K562 (cell line): ENCODE results near the gene ASCC3. TPM values are rescaled to one million over a fixed set of nuclear protein-coding genes. Genes with fewer than 3 reads are reported as not detected.

Source experiments
- ATAC-seq: fragments of 200-7000 bp; cut with Tn5 transposase; 3 replicates; pipeline ENCODE4 v1.9.1; 2020; ENCODE audit warnings: moderate library complexity
- BruUV-seq: library from RNA; stranded (reverse); fragments of 400-500 nt; replicated peaks from 2 replicates; lab custom pipeline; 2021; lab: Mats Ljungman, UMichigan
- CTCF ChIA-PET: fragments of 300-600 bp; formaldehyde crosslinking; extraction: SDS; loops from one replicate; lab custom pipeline; 2021; ENCODE audit warnings: low intra/inter-chr PET ratio; lab: Yijun Ruan, JAX
- POLR2A ChIA-PET: fragments of 300-600, 350-650 bp; sonication (Branson Sonifier 250); formaldehyde crosslinking; extraction: SDS; loops from one replicate; lab custom pipeline; 2021; ENCODE audit warnings: antibody characterized with exemption, inconsistent platforms; lab: Yijun Ruan, JAX
- DNase-seq, 4 experiments: peaks; one replicate each; pipeline versions ENCODE4 v3.0.0 to v3.0.0-alpha.2; 2011 to 2018; ENCODE audit warnings: low spot score in 3 of 4, mixed read lengths in 3 of 4; ENCODE audit errors: extremely low read depth in 1 of 4
- FAIRE-seq: peaks from 2 replicates; lab custom pipeline; 2011; peaks lifted over from hg19 to GRCh38; lab: Jason Lieb, UNC
- H2AFZ ChIP-seq: 2 replicates; pipeline ENCODE4 v1.6.0; 2011; ENCODE audit warnings: low read depth, low read length, control low read depth, inconsistent platforms
- H3K27ac ChIP-seq: fragments of 200-600 bp; 3 replicates; pipeline ENCODE4 v1.8.0; 2011; ENCODE audit warnings: low read depth, mild to moderate bottlenecking, control low read depth, inconsistent platforms, low read length, moderate library complexity, mixed read lengths; ENCODE audit errors: extremely low read depth
- H3K27me3 ChIP-seq, 2 experiments: fragments of 300-600 bp in 1 of 2; 2 replicates in 1 of 2; 3 replicates in 1 of 2; pipeline versions ENCODE4 v1.6.0 to v1.8.0; 2011; ENCODE audit warnings: inconsistent platforms in 2 of 2, low read length in 2 of 2, mild to moderate bottlenecking in 1 of 2, mixed read lengths in 1 of 2, moderate library complexity in 1 of 2; ENCODE audit not compliant: control insufficient read depth in 2 of 2, insufficient read depth in 2 of 2
- H3K36me3 ChIP-seq: fragments of 300-600 bp; 3 replicates; pipeline ENCODE4 v1.8.0; 2011; ENCODE audit warnings: mild to moderate bottlenecking, low read length, inconsistent platforms; ENCODE audit not compliant: control insufficient read depth, insufficient read depth
- H3K4me1 ChIP-seq, 2 experiments: fragments of 200-600 bp in 1 of 2; replicated peaks in 1 of 2; 2 replicates in 1 of 2; 3 replicates in 1 of 2; pipeline versions ENCODE4 v1.5.1 to v1.8.0; 2011; ENCODE audit warnings: inconsistent platforms in 2 of 2, low read length in 2 of 2, mild to moderate bottlenecking in 1 of 2, mixed read lengths in 1 of 2, moderate library complexity in 1 of 2; ENCODE audit not compliant: control insufficient read depth in 2 of 2, insufficient read depth in 2 of 2
- H3K4me2 ChIP-seq: 2 replicates; pipeline ENCODE4 v1.6.1; 2011; ENCODE audit warnings: low read length, control low read depth, inconsistent platforms, mixed read lengths; ENCODE audit not compliant: insufficient read depth
- H3K4me3 ChIP-seq: fragments of 200-600 bp; sonication (generic), shearing (Covaris generic); 2 replicates; pipeline ENCODE4 v1.5.1; 2016; ENCODE audit warnings: control low read depth, inconsistent platforms
- H3K79me2 ChIP-seq: fragments of 200-600 bp; 3 replicates; pipeline ENCODE4 v1.8.0; 2011; ENCODE audit warnings: low read length, inconsistent platforms; ENCODE audit not compliant: control insufficient read depth, insufficient read depth
- H3K9ac ChIP-seq, 2 experiments: 2 replicates each; pipeline versions ENCODE4 v1.6.0 to v1.6.1; 2011; ENCODE audit warnings: low read depth in 2 of 2, low read length in 2 of 2, control low read depth in 1 of 2, inconsistent platforms in 1 of 2, mild to moderate bottlenecking in 1 of 2, mixed read lengths in 1 of 2; ENCODE audit not compliant: insufficient read depth in 1 of 2
- H3K9me1 ChIP-seq: one replicate; pipeline ENCODE4 v1.6.0; 2011; ENCODE audit warnings: inconsistent platforms, mild to moderate bottlenecking, low read length, moderate library complexity; ENCODE audit not compliant: control insufficient read depth, insufficient read depth
- H3K9me3 ChIP-seq: replicated peaks from 2 replicates; pipeline ENCODE4 v1.5.1; 2011; ENCODE audit warnings: low read depth, low read length, inconsistent platforms; ENCODE audit not compliant: control insufficient read depth, insufficient read depth
- H4K20me1 ChIP-seq: replicated peaks from 2 replicates; pipeline ENCODE4 v1.6.1; 2011; ENCODE audit warnings: low read length, inconsistent platforms, mixed read lengths; ENCODE audit not compliant: control insufficient read depth, insufficient read depth
- RB1 ChIP-seq: fragments of 450-650 bp; IDR thresholded peaks from 2 replicates; pipeline ENCODE4 v1.6.1; 2017; ENCODE audit warnings: low read depth, mild to moderate bottlenecking
- RCOR1 ChIP-seq, 2 experiments: IDR thresholded peaks; 2 replicates each; pipeline ENCODE4 v1.6.1; 2012; ENCODE audit warnings: low read depth in 2 of 2, low read length in 2 of 2, borderline replicate concordance in 1 of 2, improper control_type of control experiment in 1 of 2
- SP1 ChIP-seq: sonication (generic); formaldehyde crosslinking; IDR thresholded peaks from 2 replicates; pipeline ENCODE4 v1.8.1; 2022; ENCODE audit warnings: mild to moderate bottlenecking, missing genetic modification reagents
- TFE3 ChIP-seq: fragments of 450-650 bp; formaldehyde crosslinking; IDR thresholded peaks from 2 replicates; pipeline ENCODE4 v1.4.0; 2020; ENCODE audit warnings: mild to moderate bottlenecking, mixed read lengths
- U2AF1 ChIP-seq: fragments of 200-400 bp; formaldehyde crosslinking; optimal IDR thresholded peaks from 2 replicates; pipeline ENCODE3; 2017; ENCODE audit warnings: mild to moderate bottlenecking, low read depth, low read length, moderate library complexity
- WGBS: fragments of 100-300 bp; shearing (Covaris generic); methylation state at CpG from one replicate; pipeline ENCODE4 v1.1.6; 2016; ENCODE audit warnings: low coverage, mixed read lengths; ENCODE audit not compliant: insufficient coverage; ENCODE audit errors: missing lambda C conversion rate; 5-methylcytosine and 5-hydroxymethylcytosine counted together
- in situ Hi-C: fragments of 300-500 bp; cut with MboI; formaldehyde crosslinking; loops from 4 replicates; pipeline ENCODE4 v1.15.0; 2018; ENCODE audit warnings: inconsistent platforms, mixed read lengths
- intact Hi-C: fragments of 100-400 bp; cut with micrococcal nuclease; formaldehyde crosslinking; loops from 2 replicates; pipeline ENCODE4 v1.14.2; 2022
- polyA plus RNA-seq, 8 experiments: library from polyadenylated mRNA; depleted of rRNA in 4 of 8; stranded (reverse) in 5 of 8; unstranded in 3 of 8; fragments of >200 nt; fragmentation: Nextera tagmentation in 2 of 8; fragmentation: Illumina TruSeq in 1 of 8; extraction: Ambion mirVana in 2 of 8; extraction: Trizol in 1 of 8; gene quantifications; 2 replicates each; pipeline versions ENCODE4 v1.2.1 to v1.2.3, GENCODE V29; 2011 to 2014; ENCODE audit warnings: inconsistent platforms in 1 of 8, missing spikeins in 1 of 8
- total RNA-seq, 7 experiments: library from RNA; depleted of rRNA in 6 of 7; stranded (reverse); fragments of >200 nt in 6 of 7; fragmentation: Illumina TruSeq in 2 of 7; extraction: Trizol in 2 of 7; gene quantifications; 2 replicates each; pipeline versions ENCODE4 v1.2.1 to v1.2.3, GENCODE V29; 2011 to 2021; ENCODE audit warnings: low replicate concordance in 1 of 7

ASCC3 gene
- total and polyA plus RNA-seq, 9 of the 15 experiments (the other 6 are each of a cell fraction or from before 2014, with no cell fraction given): 16.1 to 56.1 (median 33.9) TPM

GRCh38 chr6:100823041-100823440, 58.1 kb downstream of the ASCC3 start (continued):
- TF ChIP-seq U2AF1: no peak
- TF ChIP-seq SP1 (CRISPR knock-in tag): no peak
- TF ChIP-seq RCOR1 (IDR thresholded peaks at IDR 0.05; ENCODE audit: borderline replicate concordance in 1 of 2, low read depth in 2 of 2, low read length in 2 of 2): no peak

- no peaks in the 10 kb centered on the region for H3K36me3 ChIP-seq
- FAIRE-seq: no peak
- no peak overlapping the region for H3K9ac ChIP-seq
- ATAC-seq: no peak
- WGBS: 96% methylated on average over 2 of the region's 2 CpGs
- peaks cover 27% of the 10 kb centered on the region for H3K79me2 ChIP-seq
- ChIA-PET POLR2A (no interaction called here), CTCF (no interaction called here)
- no peak for DNase-seq
- H3K4me2 ChIP-seq: no peak overlapping the region
- no peaks in the 10 kb centered on the region for H3K27me3 ChIP-seq
- BruUV-seq: no TSS peak
- H3K27ac ChIP-seq: no peak overlapping the region
- in situ Hi-C loops (no loop called here), intact Hi-C loops (no loop called here)
- H3K9me3 ChIP-seq: no peaks in the 10 kb centered on the region
- H3K4me1 ChIP-seq: no peaks in the 10 kb centered on the region
- H2AFZ ChIP-seq: no peak overlapping the region
- no peak overlapping the region for H3K4me3 ChIP-seq
- TF ChIP-seq RB1 (no peak), TFE3 (peak; percentile 33; the same call in 1 of the 2 replicates)
- H3K9me1 ChIP-seq: no peaks in the 10 kb centered on the region
- no peaks in the 10 kb centered on the region for H4K20me1 ChIP-seq
These were observed 63.1 kb downstream of the ASCC3 start for GRCh38 chr6:100818066-100818465.
